SKM-1 (cell line): ENCODE measurements around the gene SYNE2.

Experiments
- DNase-seq: peaks from one replicate; lab custom pipeline; 2025; ENCODE audit not compliant: unreplicated experiment; lab: John Stamatoyannopoulos, UW

SYNE2 gene

GRCh38 chr14:63908667-63909264, 56.0 kb downstream of the SYNE2 start:
- no peak for DNase-seq

GRCh38 chr14:63909984-63910383, 57.2 kb downstream of the SYNE2 start:
- no peak for DNase-seq

- no peak for DNase-seq
Observed at GRCh38 chr14:63910583-63911363, 58.0 kb downstream of the SYNE2 start.

GRCh38 chr14:63911404-63911803, 58.6 kb downstream of the SYNE2 start:
- DNase-seq, result no peak

- DNase-seq, result no peak
Observed at GRCh38 chr14:63912286-63912685, 59.5 kb downstream of the SYNE2 start.

- no peak for DNase-seq
Observed at GRCh38 chr14:63918411-63918810, 65.6 kb downstream of the SYNE2 start.

GRCh38 chr14:63922696-63923421, 70.1 kb downstream of the SYNE2 start:
- DNase-seq, result no peak

GRCh38 chr14:63923422-63923752, 70.6 kb downstream of the SYNE2 start:
- no peak for DNase-seq

- DNase-seq, result no peak
Observed at GRCh38 chr14:63924375-63924774, 71.6 kb downstream of the SYNE2 start.

GRCh38 chr14:63926641-63927040, 73.8 kb downstream of the SYNE2 start:
- no peak for DNase-seq

GRCh38 chr14:63928744-63929174, 76.0 kb downstream of the SYNE2 start:
- DNase-seq, result no peak

GRCh38 chr14:63933110-63933509, 80.3 kb downstream of the SYNE2 start:
- DNase-seq, result no peak

- no peak for DNase-seq
Observed at GRCh38 chr14:63933711-63934110, 80.9 kb downstream of the SYNE2 start.

GRCh38 chr14:63938198-63939005, 85.6 kb downstream of the SYNE2 start:
- DNase-seq, result no peak

GRCh38 chr14:63939006-63939270, 86.1 kb downstream of the SYNE2 start:
- DNase-seq, result no peak

- DNase-seq, result no peak
Observed at GRCh38 chr14:63940387-63940786, 87.6 kb downstream of the SYNE2 start.

- no peak for DNase-seq
Observed at GRCh38 chr14:63941023-63941422, 88.2 kb downstream of the SYNE2 start.

- DNase-seq, result no peak
Observed at GRCh38 chr14:63949696-63950095, 96.9 kb downstream of the SYNE2 start.

GRCh38 chr14:63951021-63951420, 98.2 kb downstream of the SYNE2 start:
- no peak for DNase-seq

- no peak for DNase-seq
Observed at GRCh38 chr14:63951429-63951828, 98.6 kb downstream of the SYNE2 start.

GRCh38 chr14:63952053-63952932, 99.5 kb downstream of the SYNE2 start:
- DNase-seq, result no peak
